HuH-7.5 (cell line): ENCODE data around the gene CLDND1.
"Not testable (repeated sequence)": the region's sequence is repeated elsewhere in the genome, so short reads cannot be mapped to it uniquely, and the experiment has no call there.

ENCODE experiments used
- DNase-seq: peaks from one replicate; pipeline ENCODE4 v3.0.0; 2011; ENCODE audit warnings: low spot score

Gene CLDND1

GRCh38 chr3:98522544-98523281 lies at the start of gene CLDND1:
Gene CLDND1 (minus strand): TSS chr3:98522902. CDS start chr3:98521424, 1,478 bp downstream.
- peak; percentile 95 for DNase-seq

GRCh38 chr3:98568402-98568801 lies 45.7 kb upstream of the CLDND1 start:
- no peak for DNase-seq

DNA sequence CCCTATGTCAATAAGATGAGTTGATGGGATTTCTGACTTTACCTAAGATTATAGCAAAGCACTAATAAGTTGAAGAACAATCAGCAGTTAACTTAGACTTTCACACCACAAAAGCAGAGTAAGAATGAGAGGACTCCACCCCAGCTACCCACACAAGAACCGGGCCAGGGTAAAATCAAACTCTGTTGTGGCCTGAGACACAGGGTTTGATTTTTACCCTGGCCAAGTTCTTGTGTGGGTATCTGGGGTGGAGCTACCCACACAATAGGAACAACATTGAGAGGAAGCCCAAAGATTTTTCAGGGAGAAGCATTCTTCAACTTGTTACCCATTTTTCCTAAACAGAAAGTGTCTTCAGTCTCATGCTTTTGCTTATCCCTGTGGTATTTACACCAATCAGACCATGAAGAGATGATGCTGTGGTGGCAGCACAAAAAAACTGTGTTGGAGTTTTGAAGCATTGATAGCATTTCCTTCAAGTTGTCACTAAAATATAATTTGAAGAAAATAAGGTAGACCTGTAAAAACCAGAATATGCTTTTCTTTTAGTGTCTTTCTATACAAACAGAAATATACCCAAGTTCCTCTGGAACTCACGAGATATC lies 45.1 kb upstream of the CLDND1 start:
- no peak for DNase-seq

DNA sequence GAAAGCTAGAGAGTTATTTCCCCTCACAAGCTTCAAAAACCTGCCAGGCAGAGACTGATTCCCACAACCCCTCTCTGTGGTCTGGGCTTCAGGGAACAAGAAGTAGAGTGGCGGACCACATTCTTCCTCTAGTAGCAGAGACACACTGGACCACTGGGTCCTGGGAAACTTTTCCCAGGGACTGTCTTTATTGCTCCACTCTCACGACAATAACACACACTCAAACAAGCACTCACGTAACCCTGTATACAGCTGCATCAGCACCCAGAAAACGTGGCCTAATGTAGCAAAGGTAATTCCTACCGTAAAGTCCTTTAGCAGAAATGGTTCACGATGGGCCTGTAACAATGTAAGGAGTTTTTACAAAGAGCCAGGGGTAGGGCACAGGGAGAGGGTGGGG lies 43.1 kb upstream of the CLDND1 start:
- no peak for DNase-seq

- DNase-seq, result no peak
Observed at GRCh38 chr3:98565237-98565643, 42.5 kb upstream of the CLDND1 start.

- no peak for DNase-seq
Observed at GRCh38 chr3:98564282-98565005, 41.7 kb upstream of the CLDND1 start.

DNA sequence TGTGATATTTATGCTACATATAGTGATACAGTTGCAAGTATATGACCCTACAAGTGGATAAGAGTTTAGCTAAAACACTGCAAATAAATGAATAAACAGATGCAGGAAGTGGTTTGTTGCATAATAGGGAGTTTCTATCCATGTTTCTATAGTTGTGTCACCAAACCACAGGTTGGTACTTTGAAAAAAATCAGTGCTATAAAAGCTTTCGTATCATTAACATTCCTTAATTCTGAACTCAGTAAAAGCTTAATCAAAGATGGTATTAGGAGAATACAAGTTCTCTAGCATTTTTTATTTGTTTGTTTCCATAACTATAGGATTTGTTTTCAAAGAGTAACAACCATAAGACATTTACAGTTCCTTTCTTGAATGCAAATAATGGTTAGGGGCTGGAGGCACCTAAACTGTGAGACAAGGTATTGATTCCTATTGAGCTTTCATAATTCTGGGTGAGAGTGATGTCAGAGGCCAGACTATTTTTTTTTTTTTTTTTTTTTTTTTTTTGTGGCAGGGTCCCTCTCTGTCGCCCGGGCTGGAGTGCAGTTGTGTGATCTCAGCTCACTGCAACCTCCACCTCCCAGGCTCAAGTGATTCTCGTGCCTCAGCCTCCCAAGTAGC lies 41.1 kb upstream of the CLDND1 start:
- DNase-seq, result no peak

GRCh38 chr3:98561727-98562521 lies 39.2 kb upstream of the CLDND1 start:
- DNase-seq, result no peak

GRCh38 chr3:98560911-98561310 lies 38.2 kb upstream of the CLDND1 start:
- no peak for DNase-seq

GRCh38 chr3:98559769-98560168 lies 37.1 kb upstream of the CLDND1 start:
- DNase-seq, result not testable (repeated sequence)

DNA sequence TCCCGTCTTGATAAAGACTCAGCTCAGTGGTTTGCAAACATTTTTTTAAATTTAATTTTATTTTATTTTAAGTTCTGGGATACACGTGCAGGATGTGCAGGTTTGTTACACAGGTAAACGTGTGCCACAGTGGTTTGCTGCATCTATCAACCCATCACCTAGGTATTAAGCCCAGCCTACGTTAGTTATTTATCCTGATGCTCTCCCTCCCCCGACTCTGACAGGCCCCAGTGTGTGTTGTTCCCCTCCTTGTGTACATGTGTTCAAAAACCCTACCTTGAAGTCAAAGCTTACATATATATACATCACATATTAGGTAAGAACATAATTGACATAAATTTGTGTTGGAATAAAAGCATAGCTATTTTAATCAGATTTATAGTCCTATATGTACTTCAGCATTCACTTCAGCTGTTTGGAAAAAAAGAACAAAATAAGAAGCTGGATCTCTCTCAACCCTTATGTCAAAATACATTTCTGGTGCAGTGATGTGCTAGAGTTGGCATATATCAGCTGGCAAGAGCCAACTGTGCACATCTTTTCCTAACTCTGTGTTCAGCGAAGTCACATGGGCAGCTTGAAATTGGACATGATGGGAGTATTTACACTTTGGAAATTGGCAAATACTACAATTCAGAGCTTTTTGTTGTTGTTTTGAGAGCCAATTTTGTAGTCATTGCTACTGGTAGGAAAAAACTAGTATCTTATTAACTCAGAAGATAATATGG lies 35.6 kb upstream of the CLDND1 start:
- DNase-seq, result no peak

GRCh38 chr3:98557324-98558010 lies 34.8 kb upstream of the CLDND1 start:
- no peak for DNase-seq

- no peak for DNase-seq
Observed at GRCh38 chr3:98556164-98557130, 33.7 kb upstream of the CLDND1 start.

DNA sequence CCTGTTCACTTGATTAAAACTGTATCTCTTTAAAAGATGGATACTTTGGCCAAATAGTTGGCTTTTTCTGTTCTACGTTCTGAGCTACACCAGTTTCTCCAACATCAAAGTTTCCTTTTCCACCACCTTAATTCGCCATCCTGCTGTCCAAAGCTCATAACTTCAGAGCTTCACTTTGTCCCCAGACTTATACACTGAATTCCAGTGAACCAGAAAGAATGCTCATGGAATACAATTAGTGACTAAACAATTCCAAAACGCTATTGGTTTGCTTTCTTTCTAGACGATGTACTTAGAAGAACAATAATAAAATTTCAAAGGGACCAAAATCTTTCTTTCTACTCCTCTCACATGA lies 32.3 kb upstream of the CLDND1 start:
- DNase-seq, result no peak

- DNase-seq, result no peak
Observed at GRCh38 chr3:98554580-98554979, 31.9 kb upstream of the CLDND1 start.

- no peak for DNase-seq
Observed at GRCh38 chr3:98553753-98554152, 31.1 kb upstream of the CLDND1 start.

DNA sequence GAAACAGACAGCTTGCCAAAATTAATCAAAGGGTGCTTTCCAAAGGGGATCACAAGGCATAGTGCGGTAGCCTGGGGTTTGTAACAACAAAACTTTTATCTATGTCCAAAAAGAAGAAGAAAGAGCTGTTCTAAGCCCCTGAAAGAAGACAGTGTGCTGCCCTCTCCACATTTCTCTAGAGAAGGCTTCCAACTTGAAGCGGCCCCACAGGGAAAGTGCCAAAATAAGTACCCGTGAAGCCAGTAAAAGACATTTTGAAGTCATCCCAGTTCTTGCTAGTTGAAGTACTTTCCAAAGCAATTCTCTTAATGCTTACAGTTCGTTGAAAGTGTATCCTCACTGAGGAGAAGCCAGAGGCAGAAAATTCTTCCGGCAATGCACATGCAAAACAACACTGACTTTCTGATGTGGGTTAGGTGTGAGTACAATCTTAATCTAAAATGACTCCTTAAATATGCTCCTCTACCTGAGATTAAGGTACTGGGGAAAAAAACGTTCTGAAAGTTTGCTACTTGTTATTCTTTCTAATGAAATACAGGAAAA lies 30.4 kb upstream of the CLDND1 start:
- no peak for DNase-seq

- no peak for DNase-seq
Observed at GRCh38 chr3:98552232-98553020, 29.7 kb upstream of the CLDND1 start.
